Measurements from ENCODE around the gene GFOD1.

The GFOD1 gene

DNA sequence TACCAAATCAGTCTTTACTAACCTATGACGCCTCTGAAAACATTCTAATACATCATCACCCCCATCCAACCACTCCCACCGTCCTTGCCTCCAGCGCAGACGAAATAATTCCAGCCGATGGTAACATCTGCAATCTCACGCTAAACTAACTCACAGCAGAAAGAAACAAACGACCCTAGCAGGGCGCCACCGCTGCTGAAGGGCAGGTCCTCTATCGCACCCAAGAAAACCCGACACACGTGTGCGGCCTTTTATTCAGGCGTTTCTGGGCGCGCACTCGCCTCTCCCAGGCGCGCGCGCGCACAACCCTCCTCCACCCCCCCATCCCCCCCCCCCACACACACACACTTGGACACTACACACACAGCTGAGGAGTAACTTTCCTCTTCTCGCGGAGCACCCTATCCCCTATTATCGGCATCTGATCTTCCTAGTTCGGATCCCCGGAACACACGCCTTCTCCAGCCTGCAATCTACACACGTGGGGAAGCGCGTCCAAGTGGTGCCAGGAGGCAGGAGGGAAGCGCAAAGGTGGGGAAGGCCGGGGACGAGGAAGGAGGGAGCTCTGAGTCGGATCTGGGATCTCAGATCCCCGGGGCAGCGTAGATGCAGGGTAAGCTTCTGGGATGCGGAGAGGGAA, 1.4 kb downstream of the GFOD1 start:
- peak; percentile 18 for DNase-seq (ENCODE audit: low spot score)

GRCh38 chr6:13485303-13485702, 2.1 kb downstream of the GFOD1 start:
- DNase-seq (ENCODE audit: low spot score), result no peak

DNA sequence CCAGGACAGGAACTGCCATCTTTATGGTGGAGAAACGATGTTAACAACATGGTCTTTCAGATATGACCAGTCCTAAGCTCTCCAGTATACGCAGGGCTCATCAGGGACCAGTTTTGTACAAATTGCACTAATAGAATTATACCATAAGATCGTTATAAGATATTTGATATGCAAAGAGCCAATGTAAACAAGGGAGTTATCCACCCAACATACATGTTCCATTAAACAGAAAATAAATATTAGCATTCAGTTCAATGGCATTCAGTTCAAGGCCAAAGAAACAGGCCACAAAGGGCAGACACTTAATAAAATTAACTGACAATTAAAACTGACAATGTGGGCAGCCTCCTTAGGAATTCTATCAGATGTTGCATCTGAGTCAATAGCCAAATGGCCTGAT, 2.6 kb downstream of the GFOD1 start:
- DNase-seq (ENCODE audit: low spot score), result no peak

GRCh38 chr6:13484138-13484708, 3.2 kb downstream of the GFOD1 start:
- DNase-seq (ENCODE audit: low spot score), result no peak

GRCh38 chr6:13480631-13481501, 6.5 kb downstream of the GFOD1 start:
- DNase-seq (ENCODE audit: low spot score), result no peak

- DNase-seq (ENCODE audit: low spot score), result no peak
Measured at GRCh38 chr6:13479971-13480434, 7.4 kb downstream of the GFOD1 start.

DNA sequence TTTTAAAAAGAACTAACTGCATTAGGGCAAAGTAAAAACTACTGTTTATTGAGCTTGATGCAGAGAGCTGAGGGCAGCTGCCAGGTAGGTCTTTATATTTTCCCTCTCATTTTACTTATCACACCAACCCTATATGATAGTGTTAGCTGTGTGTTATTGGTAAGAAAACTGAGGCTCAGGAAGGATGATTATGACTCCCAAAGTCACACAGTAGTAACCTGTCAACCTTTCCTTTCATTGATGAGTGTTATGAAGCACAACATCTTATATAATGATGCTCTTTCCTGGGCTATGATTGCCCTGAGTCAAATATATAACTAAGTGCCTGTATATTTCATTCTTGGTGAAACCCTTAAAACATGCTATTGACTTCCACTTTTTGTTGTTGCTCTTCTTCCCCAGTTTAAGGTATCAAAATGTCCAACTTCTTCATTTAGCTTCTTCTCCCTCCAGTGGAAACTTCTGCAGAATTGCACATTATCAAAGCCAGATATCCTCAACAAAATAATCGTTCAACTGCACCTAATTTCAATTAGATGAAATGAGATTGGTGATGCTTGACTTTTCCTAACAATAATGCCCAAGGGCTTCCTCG, 8.1 kb downstream of the GFOD1 start:
- DNase-seq (ENCODE audit: low spot score), result no peak

- DNase-seq (ENCODE audit: low spot score), result no peak
Measured at GRCh38 chr6:13478525-13478966, 8.9 kb downstream of the GFOD1 start.

- DNase-seq (ENCODE audit: low spot score), result no peak
Measured at GRCh38 chr6:13474787-13475186, 12.6 kb downstream of the GFOD1 start.

- DNase-seq (ENCODE audit: low spot score), result no peak
Measured at GRCh38 chr6:13474360-13474759, 13.0 kb downstream of the GFOD1 start.

DNA sequence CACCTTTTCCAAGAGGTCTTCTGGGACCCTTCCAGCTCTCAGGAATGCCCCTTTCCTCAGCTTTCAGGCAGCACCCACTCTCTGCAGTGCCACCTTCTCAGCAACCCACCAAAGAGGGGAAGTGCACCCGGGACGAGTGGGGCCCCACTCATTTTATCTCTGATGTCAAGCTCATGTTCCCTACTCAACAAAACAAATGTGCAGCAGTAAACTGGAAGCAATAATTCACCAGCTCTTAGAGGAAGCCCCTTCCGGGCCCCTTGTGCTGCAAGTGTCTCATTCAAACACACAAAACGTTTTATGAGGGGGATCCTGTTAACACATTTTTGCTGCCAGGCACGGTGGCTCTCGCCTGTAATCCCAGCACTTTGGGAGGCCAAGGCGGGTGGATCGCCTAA, 13.6 kb downstream of the GFOD1 start:
- DNase-seq (ENCODE audit: low spot score), result no peak

- no peak for DNase-seq (ENCODE audit: low spot score)
Measured at GRCh38 chr6:13472976-13473767, 14.2 kb downstream of the GFOD1 start.

GRCh38 chr6:13472099-13472498, 15.3 kb downstream of the GFOD1 start:
- no peak for DNase-seq (ENCODE audit: low spot score)

DNA sequence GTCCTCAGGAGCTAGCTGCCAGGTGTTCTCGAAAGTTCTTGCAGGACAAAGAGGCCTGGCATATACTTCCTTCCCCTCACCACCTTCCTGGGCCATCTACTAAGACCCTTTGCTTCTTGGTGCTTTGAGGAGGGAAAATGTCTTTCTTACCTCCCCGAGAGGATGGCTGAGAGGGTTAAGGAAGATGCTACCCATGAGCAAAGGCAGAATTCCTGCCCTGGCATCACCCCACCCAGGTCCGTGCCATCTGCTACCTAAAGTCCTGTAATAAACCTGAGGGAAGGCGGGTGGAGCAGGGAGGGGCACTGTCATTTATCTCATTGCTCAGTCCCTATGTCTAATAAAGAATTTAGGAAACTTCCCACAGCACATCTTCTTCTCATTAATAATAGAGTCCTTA, 16.2 kb downstream of the GFOD1 start:
- no peak for DNase-seq (ENCODE audit: low spot score)

GRCh38 chr6:13470238-13471140, 16.9 kb downstream of the GFOD1 start:
- no peak for DNase-seq (ENCODE audit: low spot score)

- DNase-seq (ENCODE audit: low spot score), result no peak
Measured at GRCh38 chr6:13469693-13470092, 17.7 kb downstream of the GFOD1 start.

DNA sequence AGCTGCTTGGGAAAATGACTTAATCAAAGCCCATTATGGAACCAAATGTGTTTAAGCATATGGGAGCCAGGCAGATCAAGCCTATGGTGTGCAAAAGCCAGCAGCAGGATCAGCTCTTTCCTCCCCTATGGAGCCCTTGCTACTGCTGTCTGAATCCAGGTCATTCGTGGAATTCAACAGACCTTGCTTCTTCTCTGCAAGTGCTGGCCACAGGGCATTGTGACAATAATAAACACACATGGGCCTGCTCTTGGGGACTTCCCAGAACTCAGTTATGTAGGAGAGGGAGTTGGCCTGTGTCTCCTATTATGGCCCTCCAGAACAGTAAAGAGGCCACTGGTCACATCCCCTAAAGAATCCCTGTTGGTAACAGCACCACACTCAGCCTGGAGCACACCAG, 18.6 kb downstream of the GFOD1 start:
- DNase-seq (ENCODE audit: low spot score), result no peak

DNA sequence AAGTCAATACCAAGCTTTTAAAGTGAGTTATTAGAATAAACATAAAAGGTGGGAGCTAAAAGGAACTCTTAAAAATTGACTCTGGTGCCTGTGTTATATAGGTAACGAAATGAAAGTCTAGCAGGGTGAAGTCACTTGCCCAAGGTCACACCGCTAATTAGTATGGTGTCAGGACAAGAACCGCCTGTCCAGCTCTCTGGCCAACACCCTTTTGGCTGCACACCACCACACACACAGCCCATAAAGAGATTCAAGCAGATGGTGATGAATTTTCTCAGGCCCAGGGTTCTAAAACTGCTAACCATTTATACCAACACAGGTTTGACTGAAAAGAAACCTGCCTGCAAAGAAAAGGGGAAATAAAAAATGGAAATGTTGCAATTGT, 20.2 kb downstream of the GFOD1 start:
- no peak for DNase-seq (ENCODE audit: low spot score)

DNA sequence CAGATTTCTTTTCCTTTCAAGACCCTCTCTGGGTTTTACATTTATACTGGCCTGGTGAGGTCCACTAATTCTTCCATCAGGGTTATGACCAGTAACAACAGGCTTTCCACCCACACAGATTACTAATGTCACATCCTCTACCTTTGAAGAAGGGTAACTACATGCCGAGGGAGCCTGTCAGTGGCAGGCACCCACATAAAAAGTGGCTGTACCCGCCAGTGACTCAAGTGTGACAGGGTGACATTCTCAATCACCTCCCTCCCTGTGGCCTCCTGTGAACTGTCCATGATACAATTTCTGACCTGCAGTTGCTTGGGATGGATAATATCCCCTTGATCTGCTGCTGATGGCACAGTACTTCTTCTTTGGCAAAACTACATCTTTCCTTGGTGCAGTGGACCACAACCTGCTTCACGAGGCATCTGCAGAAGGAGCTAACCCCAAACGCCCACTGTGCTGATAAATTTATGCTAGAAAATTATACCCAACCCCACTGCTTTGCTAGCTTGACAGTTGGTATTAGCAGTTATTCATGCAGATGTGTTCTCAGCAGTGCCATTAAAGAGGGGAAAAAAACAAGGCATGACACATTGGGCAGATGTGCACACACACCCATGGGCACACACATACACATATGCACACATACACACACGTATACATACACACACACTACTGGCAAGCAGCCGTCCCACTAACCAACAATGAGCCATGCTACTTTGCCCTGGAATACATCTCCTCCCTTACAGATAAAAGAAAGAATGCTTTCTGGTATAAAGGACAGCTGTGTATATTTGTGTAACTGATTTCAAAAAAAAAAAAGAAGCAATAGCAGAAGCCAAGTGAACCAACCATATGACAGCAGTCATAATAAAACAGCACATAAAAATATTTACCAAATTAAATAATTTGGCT, 20.8 kb downstream of the GFOD1 start:
- no peak for DNase-seq (ENCODE audit: low spot score)

DNA sequence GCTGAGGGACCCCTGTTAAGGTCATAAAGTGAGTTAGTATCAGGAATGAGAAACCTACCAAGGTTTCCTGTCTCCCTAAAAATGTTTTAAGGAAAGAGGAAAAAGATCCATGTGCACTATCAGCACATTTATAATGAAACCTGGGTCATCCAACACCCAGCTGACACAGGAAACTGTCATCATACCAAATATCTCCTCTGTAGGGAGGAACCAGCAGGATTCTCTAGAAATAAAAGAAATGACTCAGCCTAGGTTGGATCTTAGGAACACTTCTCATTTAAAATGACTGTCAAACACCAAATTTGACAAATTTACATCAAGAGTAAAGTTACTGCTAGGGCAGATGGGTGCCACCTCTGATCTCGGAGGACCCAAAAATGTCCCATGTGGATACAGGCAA, 21.7 kb downstream of the GFOD1 start:
- no peak for DNase-seq (ENCODE audit: low spot score)
